ENCODE results near the gene TEX26.

Gene TEX26

GRCh38 chr13:30976025-30976424 lies 43.6 kb downstream of the TEX26 start:
- DNase-seq (ENCODE audit: low read depth): no peak

- DNase-seq (ENCODE audit: low read depth): no peak
Measured at GRCh38 chr13:30978981-30979956, 46.8 kb downstream of the TEX26 start.

- no peak for DNase-seq (ENCODE audit: low read depth)
Measured at GRCh38 chr13:30982506-30982905, 50.0 kb downstream of the TEX26 start.

- no peak for DNase-seq (ENCODE audit: low read depth)
Measured at GRCh38 chr13:30982906-30983305, 50.5 kb downstream of the TEX26 start.

GRCh38 chr13:30983431-30983830 lies 51.0 kb downstream of the TEX26 start:
- no peak for DNase-seq (ENCODE audit: low read depth)

GRCh38 chr13:30984620-30985019 lies 52.2 kb downstream of the TEX26 start:
- no peak for DNase-seq (ENCODE audit: low read depth)

GRCh38 chr13:30985637-30986205 lies 53.3 kb downstream of the TEX26 start:
- DNase-seq (ENCODE audit: low read depth): peak; percentile 23

- no peak for DNase-seq (ENCODE audit: low read depth)
Measured at GRCh38 chr13:30991184-30991583, 58.7 kb downstream of the TEX26 start.

GRCh38 chr13:30991922-30992321 lies 59.5 kb downstream of the TEX26 start:
- DNase-seq (ENCODE audit: low read depth): no peak

- DNase-seq (ENCODE audit: low read depth): no peak
Measured at GRCh38 chr13:30995331-30995730, 62.9 kb downstream of the TEX26 start.

GRCh38 chr13:30997697-30998096 lies 65.2 kb downstream of the TEX26 start:
- DNase-seq (ENCODE audit: low read depth): no peak

- no peak for DNase-seq (ENCODE audit: low read depth)
Measured at GRCh38 chr13:30998136-30999088, 66.0 kb downstream of the TEX26 start.

- DNase-seq (ENCODE audit: low read depth): no peak
Measured at GRCh38 chr13:31000889-31001288, 68.4 kb downstream of the TEX26 start.

GRCh38 chr13:31001647-31002046 lies 69.2 kb downstream of the TEX26 start:
- no peak for DNase-seq (ENCODE audit: low read depth)

GRCh38 chr13:31005066-31005465 lies 72.6 kb downstream of the TEX26 start:
- no peak for DNase-seq (ENCODE audit: low read depth)

- no peak for DNase-seq (ENCODE audit: low read depth)
Measured at GRCh38 chr13:31007417-31007816, 75.0 kb downstream of the TEX26 start.

GRCh38 chr13:31008400-31009115 lies 76.1 kb downstream of the TEX26 start:
- DNase-seq (ENCODE audit: low read depth): no peak

- no peak for DNase-seq (ENCODE audit: low read depth)
Measured at GRCh38 chr13:31009166-31009565, 76.7 kb downstream of the TEX26 start.

GRCh38 chr13:31010296-31010695 lies 77.8 kb downstream of the TEX26 start:
- DNase-seq (ENCODE audit: low read depth): no peak

GRCh38 chr13:31011193-31011860 lies 78.9 kb downstream of the TEX26 start:
- no peak for DNase-seq (ENCODE audit: low read depth)

Measured in HS-27A (cell line).